GM12874 (cell line): Measurements from ENCODE around the gene MAP3K20.

ENCODE experiments used
- TF ChIP-seq, protein P1 (sequence below): IDR thresholded peaks from 2 replicates; pipeline ENCODE4 v1.5.1; 2011; ENCODE audit warnings: low read depth, mild to moderate bottlenecking, control low read depth, low read length, moderate library complexity; ENCODE audit not compliant: insufficient read depth

The MAP3K20 gene

DNA sequence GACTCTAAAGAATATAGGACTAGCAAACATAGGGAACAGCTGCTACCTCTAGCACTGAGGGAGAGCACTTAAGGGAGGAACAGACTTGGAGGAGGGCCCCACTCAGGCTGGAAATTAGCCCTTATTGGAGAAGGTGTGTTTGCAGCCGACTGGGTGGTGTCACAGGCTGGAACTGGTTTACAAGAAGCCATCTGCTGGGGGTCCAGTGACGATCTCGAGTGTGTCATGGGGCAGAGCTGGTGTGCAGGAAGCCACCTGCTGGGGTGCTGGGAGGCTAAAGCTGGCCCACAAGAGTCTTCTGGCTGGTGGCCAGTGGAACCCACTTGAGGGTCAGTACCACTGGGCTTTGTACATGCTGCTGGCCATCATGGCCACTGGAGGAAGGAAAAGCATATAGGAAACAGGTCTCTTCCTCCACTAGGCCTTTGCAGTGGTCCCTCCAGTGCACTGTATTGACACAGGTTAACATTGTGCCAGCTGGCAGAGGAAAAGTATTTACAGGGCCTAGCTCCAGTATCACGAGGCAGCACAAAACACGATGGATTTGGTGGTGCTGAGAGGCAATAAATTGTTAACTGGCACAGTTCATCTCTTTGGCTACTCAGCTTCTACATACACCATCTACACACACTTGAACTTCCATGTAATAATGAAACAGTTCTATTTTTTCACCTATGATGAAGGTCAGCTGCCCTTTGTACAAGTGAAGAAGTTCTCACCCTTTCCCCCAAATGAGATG is 43.6 kb downstream of the MAP3K20 start:
- TF ChIP-seq, protein P1, sequence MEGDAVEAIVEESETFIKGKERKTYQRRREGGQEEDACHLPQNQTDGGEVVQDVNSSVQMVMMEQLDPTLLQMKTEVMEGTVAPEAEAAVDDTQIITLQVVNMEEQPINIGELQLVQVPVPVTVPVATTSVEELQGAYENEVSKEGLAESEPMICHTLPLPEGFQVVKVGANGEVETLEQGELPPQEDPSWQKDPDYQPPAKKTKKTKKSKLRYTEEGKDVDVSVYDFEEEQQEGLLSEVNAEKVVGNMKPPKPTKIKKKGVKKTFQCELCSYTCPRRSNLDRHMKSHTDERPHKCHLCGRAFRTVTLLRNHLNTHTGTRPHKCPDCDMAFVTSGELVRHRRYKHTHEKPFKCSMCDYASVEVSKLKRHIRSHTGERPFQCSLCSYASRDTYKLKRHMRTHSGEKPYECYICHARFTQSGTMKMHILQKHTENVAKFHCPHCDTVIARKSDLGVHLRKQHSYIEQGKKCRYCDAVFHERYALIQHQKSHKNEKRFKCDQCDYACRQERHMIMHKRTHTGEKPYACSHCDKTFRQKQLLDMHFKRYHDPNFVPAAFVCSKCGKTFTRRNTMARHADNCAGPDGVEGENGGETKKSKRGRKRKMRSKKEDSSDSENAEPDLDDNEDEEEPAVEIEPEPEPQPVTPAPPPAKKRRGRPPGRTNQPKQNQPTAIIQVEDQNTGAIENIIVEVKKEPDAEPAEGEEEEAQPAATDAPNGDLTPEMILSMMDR: no peak

DNA sequence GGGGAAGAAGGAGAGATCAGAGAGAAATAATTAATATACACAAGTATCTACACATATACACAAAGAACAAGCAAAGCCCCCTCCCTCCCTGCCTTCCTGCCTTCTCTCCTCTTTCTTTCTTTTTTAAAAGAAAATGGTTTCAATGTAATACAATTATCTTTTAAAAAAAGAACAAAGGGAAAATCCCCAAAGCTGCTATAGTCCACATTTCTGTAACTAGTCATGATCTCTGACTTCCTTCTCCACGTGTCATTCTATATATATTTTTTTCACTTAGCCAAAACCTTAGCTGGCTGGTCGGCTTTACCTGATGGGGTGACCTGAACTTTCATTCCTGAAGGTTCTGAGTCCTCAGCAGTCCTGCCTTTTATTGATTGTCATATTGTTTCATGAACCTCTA is 44.3 kb downstream of the MAP3K20 start:
- TF ChIP-seq, protein P1: no peak

DNA sequence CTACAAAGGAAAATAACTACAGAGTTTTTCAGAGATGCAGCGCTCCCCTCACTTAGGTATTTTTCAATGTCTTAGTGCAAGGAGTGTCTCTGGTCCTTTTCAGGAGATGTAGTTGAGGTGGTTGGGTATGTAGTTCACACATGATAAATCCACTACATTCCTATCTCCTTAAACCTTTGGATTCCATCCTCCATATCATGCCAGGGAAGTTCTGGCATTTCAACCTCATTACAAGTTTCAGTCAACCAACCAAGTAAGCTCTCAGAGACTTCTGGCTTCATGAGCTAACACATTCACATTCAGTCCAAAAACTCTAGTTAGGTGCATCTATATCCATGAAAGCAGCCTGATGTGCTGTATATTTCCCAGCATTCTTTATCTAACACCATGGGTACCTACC is 47.3 kb downstream of the MAP3K20 start:
- TF ChIP-seq, protein P1: no peak

DNA sequence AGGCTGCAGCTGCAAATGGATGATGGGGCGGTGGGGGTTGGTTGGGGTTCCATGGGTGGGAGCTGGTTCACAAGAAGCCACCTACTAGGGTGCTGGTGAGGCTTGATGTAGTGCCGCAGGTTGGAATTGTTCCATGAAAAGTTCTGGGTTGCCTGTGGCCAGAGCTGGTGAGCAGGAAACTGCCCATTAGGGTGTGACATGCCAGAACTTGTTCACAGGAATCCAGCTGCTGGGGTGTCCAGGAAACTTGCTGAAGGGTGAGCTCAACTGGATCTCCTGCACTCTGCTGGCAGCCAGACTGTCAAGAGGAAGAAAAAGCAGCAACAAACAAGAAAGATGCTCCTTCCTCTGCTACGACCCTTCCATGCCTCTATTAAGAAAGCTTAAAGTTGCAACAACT is 48.8 kb downstream of the MAP3K20 start:
- TF ChIP-seq, protein P1: no peak

DNA sequence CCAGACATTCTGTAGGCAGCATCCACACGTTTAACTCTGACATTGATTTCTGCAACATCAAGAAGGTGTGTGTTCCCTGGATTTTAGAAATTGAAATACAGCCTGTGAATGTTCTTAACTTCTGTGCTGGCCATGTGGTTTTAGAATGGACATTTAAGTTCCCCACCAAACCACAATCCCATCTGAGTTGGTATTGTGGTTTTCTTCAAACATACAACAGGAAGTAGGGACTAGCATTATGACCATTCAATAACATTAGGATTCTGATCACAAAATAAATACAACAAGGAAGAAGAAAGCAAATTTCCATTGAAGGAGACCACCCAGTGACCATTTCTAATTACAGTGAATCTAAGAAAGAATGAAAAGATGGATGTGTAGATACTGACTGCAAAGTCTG is 51.2 kb downstream of the MAP3K20 start:
- TF ChIP-seq, protein P1: no peak

DNA sequence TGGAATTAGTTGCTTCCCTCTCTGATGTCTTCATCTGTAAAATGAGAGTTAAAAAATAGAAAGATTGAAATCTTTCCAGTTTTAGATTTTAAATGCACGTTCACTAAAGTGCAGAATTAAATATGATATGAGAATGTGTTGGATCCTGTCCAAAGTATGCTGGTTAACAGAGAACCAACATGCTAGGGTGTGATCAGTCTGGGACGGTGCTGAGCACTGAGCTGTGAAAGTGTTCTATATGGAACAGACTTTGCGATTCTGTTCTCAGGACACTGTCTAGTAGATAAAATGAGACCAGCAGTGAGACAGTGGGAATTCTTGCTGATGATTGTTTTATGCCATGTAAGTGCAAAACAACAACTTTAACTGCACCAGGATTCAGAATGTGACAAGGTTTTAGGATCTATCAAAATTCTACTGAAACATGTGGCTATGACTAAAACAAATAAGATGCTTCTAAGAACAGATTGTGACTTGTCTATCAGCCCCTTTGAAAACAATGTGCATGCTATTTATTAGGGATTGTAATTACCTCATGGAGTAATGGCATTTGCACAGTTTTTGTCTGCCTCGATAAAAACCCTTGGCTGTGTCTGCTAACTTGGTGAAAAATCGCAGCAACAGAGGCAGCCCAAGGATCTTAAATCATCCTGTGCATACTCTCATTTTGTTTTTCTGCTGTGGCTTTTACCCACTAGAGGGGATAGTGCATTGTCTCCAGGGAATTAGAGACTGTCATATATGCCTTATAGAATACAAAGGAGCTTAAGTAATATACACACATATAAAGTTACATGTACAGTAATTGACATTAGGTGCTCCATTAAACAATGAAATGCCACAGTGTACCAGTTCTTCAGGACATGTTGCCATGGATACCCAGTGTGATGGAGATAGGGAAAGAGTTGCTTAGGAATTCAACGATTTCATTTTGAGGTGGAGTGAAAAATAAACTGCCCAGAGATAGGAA is 55.1 kb downstream of the MAP3K20 start:
- TF ChIP-seq, protein P1: no peak

DNA sequence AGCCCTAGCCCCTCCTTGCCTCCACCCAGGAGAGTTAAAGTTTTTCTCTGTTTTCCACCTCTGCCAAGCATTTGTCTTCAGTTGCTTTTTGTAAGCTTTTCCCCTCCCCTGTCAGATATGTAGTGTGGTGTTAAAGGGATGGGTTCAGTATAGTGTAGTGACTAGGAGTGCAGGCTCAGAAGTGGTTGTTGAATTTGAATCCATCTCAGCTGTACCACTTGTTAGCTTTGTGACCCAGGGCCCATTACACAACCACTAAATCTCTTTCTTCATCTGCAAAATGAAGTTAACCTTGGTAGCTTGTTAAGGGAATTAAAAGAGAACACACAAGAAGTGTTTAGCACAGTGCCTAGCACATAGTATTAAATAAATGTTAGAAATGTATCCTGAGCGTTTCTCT is 56.9 kb downstream of the MAP3K20 start:
- TF ChIP-seq, protein P1: no peak
